HL-60/S4 treated with phorbol 12-myristate 13-acetate at 8.2 ng/mL for 4 days and 3 days (cell line): Measurements from ENCODE around the gene ASNSD1.

Source experiments
- in situ Hi-C: fragments of 300-500 bp; cut with MboI; formaldehyde crosslinking; loops from 2 replicates; pipeline ENCODE4 v1.15.0; 2022; ENCODE audit warnings: low sequenced_read_pairs

The ASNSD1 gene

GRCh38 chr2:189661148-189661956 is at the start of gene ASNSD1:
TSS of gene ASNSD1 (plus strand) at chr2:189661459. CDS start at chr2:189666133, 4,674 bp downstream.
- in situ Hi-C loops: no loop called here

DNA sequence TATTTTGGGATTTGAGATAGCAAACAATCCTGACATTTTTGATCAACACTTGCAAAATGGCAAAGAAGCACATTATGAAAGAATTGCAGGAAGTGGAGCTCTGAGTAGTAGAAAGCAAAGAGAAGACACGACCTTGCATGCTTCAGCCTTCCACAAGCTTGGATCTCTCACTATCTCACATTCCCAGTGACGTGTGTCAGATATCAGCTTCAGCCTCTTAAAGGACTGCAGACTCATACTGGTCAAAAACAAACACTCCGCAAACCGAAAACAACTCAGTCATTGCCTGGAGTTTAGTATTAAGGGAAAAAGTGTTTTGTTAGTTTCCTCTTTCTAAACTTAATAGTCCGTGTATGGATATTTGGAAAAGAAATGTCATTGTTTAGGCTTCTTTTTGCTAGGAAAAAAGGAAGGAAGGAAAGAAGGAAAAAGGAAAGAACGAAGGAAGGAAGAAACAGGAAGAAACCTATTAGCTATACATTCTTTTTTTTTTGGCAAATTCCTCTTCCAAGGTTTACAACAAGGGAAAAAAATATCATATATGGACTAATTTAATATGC is 48.1 kb upstream of the ASNSD1 start:
- in situ Hi-C loops: no loop called here

GRCh38 chr2:189613650-189614420 is 47.4 kb upstream of the ASNSD1 start:
- in situ Hi-C loops: no loop called here

GRCh38 chr2:189614585-189614984 is 46.7 kb upstream of the ASNSD1 start:
- in situ Hi-C loops: no loop called here

DNA sequence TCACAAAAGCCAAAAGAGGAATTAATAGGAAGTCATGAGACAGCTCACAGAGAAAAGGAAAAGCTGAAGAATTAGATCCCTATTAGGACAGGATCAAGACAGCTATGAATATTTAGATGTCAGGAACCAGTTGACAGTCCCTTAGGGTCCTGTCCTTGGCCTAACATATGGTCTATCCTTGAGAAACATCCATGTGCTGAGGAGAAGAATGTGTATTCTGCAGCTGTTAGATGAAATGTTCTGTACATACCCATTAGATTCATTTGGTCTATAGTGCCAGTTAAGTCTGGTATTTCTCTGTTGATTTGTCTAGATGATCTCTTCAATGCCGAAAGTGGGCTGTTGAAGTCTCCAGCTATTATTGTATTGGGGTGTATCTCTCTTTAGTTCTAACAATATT is 43.1 kb upstream of the ASNSD1 start:
- in situ Hi-C loops: no loop called here

- in situ Hi-C loops: no loop called here
These were observed 39.5 kb upstream of the ASNSD1 start for GRCh38 chr2:189621781-189622180.

DNA sequence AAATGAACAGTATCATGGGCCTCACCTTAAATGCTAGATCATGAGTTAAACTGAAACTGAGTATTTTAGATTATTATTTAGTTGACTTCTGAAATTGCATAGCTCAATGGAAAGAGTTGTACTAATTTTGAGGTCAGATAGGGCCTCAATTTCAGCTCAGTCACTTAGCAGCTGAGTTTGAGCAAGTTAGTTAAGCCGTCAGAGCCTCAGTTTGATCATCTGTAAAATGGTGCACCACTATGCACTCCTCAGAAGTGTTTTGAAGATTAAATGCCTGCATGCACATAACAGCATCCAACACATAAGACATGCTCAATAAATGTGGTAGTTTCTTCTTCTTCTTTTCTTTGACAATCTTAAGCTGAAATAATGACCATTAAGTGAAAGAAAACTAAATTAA is 38.2 kb upstream of the ASNSD1 start:
- in situ Hi-C loops: no loop called here

GRCh38 chr2:189624648-189625355 is 36.5 kb upstream of the ASNSD1 start:
- in situ Hi-C loops: no loop called here

- in situ Hi-C loops: no loop called here
These were observed 35.6 kb upstream of the ASNSD1 start for GRCh38 chr2:189625636-189626035.

DNA sequence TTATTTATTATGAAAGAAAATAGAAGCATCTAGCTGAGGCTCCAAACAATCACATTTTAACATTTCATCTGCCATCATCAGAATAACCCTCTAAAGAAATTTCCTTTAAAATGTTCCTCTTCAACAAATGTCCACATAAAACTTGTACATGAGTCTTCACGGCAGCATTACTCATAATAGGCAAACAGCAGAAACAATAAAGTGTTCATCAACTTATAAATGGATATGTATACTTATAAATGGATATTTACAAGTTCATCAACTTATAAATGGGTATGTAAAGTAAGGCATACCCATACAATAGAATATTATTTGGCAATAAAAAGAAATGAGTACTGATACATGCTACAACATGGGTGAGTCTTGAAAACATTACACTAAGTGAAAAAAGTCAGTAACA is 33.5 kb upstream of the ASNSD1 start:
- in situ Hi-C loops: no loop called here

- in situ Hi-C loops: no loop called here
These were observed 32.3 kb upstream of the ASNSD1 start for GRCh38 chr2:189628817-189629530.

GRCh38 chr2:189629531-189630453 is 31.5 kb upstream of the ASNSD1 start:
- in situ Hi-C loops: no loop called here

GRCh38 chr2:189631849-189632248 is 29.4 kb upstream of the ASNSD1 start:
- in situ Hi-C loops: no loop called here

GRCh38 chr2:189633392-189633811 is 27.9 kb upstream of the ASNSD1 start:
- in situ Hi-C loops: no loop called here

GRCh38 chr2:189635353-189635752 is 25.9 kb upstream of the ASNSD1 start:
- in situ Hi-C loops: no loop called here

DNA sequence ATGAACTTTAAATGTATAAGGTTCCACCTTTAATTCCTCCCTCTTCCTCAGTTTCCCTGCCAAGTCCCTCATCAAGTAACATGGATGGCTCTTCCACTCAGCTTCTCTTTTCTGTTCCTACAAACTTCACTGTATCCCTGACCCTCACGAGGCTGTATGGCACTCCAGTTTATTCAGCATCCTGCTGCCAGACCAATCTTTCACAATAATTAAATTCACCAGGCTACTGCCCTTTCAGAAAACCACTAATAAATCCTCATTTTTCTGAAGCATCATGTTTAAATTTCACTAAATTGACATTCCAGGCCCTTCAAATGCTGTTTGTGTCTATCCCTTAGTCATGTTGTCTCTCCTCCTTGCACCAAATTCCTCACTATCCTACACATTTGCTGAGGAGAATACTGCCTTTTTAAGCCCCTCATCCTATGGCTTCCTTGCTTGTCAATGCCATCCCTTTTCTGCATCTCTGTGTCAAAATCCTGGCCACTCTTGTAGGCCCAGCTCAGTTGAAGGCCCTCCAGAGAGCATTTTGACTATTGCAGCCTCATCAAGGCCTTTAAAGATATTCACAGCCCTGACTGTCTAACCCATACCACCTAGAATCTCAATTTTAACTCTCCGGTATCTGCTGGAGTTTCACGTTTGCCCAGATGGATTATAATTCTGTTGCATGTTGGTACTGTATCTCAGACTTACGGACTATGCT is 22.8 kb upstream of the ASNSD1 start:
- in situ Hi-C loops: no loop called here

GRCh38 chr2:189639007-189639609 is 22.2 kb upstream of the ASNSD1 start:
- in situ Hi-C loops: no loop called here

- in situ Hi-C loops: no loop called here
These were observed 20.3 kb upstream of the ASNSD1 start for GRCh38 chr2:189641002-189641401.
